CD8-positive, alpha-beta memory T cell (primary cell): ENCODE measurements around the gene SUSD2. TPM values are rescaled to one million over a fixed set of nuclear protein-coding genes. Genes with fewer than 3 reads are reported as not detected.

Source experiments
- CTCF ChIA-PET: fragments of 350-600 bp; sonication (Branson Sonifier 250); formaldehyde crosslinking; loops from one replicate; lab custom pipeline; 2021; ENCODE audit warnings: antibody characterized with exemption; lab: Charles Lee
- POLR2A ChIA-PET: fragments of 350-600 bp; sonication (Branson Sonifier 250); formaldehyde crosslinking; loops from one replicate; lab custom pipeline; 2021; ENCODE audit warnings: antibody characterized with exemption; lab: Charles Lee
- DNase-seq, 5 donors: peaks; one replicate each; pipeline versions ENCODE4 v3.0.0 to v3.0.0-alpha.2; 2020 to 2022; ENCODE audit warnings: mixed read lengths in 1 of 5
- H3K27ac ChIP-seq: one replicate; pipeline ENCODE4 v1.7.0; 2013; ENCODE audit warnings: low read depth, mild to moderate bottlenecking, low read length, moderate library complexity
- H3K27me3 ChIP-seq: 2 replicates; pipeline ENCODE4 v1.7.0; 2013; ENCODE audit warnings: low read length, mild to moderate bottlenecking; ENCODE audit not compliant: insufficient read depth, poor library complexity, severe bottlenecking
- H3K36me3 ChIP-seq: 2 replicates; pipeline ENCODE4 v1.7.0; 2013; ENCODE audit warnings: mild to moderate bottlenecking, low read length, moderate library complexity; ENCODE audit not compliant: insufficient read depth
- H3K4me1 ChIP-seq: 2 replicates; pipeline ENCODE4 v1.7.0; 2013; ENCODE audit warnings: mild to moderate bottlenecking, low read length, moderate library complexity; ENCODE audit not compliant: insufficient read depth
- H3K4me3 ChIP-seq: 2 replicates; pipeline ENCODE4 v1.7.0; 2013; ENCODE audit warnings: mild to moderate bottlenecking, low read length
- H3K9me3 ChIP-seq: 2 replicates; pipeline ENCODE4 v1.7.0; 2013; ENCODE audit warnings: mild to moderate bottlenecking, low read length
- H3K27ac Mint-ChIP-seq, 8 donors: one replicate each; pipeline ENCODE4 v1.8.0; 2020 to 2021; ENCODE audit warnings: mixed read lengths in 8 of 8, mild to moderate bottlenecking in 6 of 8, inconsistent platforms in 3 of 8, moderate library complexity in 3 of 8
- H3K27me3 Mint-ChIP-seq, 2 donors: one replicate each; pipeline ENCODE4 v1.8.0; 2020 to 2021; ENCODE audit warnings: mixed read lengths in 2 of 2, mild to moderate bottlenecking in 1 of 2, moderate library complexity in 1 of 2
- H3K36me3 Mint-ChIP-seq, 3 donors: one replicate each; pipeline ENCODE4 v1.8.0; 2020 to 2021; ENCODE audit warnings: mixed read lengths in 3 of 3, inconsistent platforms in 1 of 3, mild to moderate bottlenecking in 1 of 3
- H3K4me1 Mint-ChIP-seq, 3 donors: one replicate each; pipeline ENCODE4 v1.8.0; 2020 to 2021; ENCODE audit warnings: mixed read lengths in 3 of 3, inconsistent platforms in 1 of 3, mild to moderate bottlenecking in 1 of 3
- H3K4me3 Mint-ChIP-seq, 7 donors: one replicate each; pipeline ENCODE4 v1.8.0; 2020 to 2021; ENCODE audit warnings: mixed read lengths in 7 of 7, mild to moderate bottlenecking in 6 of 7, moderate library complexity in 4 of 7, inconsistent platforms in 2 of 7
- H3K9me3 Mint-ChIP-seq, 5 donors: one replicate each; pipeline ENCODE4 v1.8.0; 2020 to 2022; ENCODE audit warnings: mixed read lengths in 5 of 5, mild to moderate bottlenecking in 3 of 5, moderate library complexity in 2 of 5, inconsistent platforms in 1 of 5
- polyA plus RNA-seq: library from polyadenylated mRNA; unstranded; fragments of 300-500 nt; fragmentation: Illumina TruSeq; gene quantifications from one replicate; pipeline ENCODE4 v1.2.3, GENCODE V29; 2021
- total RNA-seq, 2 experiments: library from RNA; stranded (reverse); gene quantifications; one replicate each; pipeline ENCODE4 v1.2.3, GENCODE V29; 2021

SUSD2 gene
- total and polyA plus RNA-seq, 3 experiments from 2014 or later, result 0.31 to 0.48 TPM; not detected in 1

DNA sequence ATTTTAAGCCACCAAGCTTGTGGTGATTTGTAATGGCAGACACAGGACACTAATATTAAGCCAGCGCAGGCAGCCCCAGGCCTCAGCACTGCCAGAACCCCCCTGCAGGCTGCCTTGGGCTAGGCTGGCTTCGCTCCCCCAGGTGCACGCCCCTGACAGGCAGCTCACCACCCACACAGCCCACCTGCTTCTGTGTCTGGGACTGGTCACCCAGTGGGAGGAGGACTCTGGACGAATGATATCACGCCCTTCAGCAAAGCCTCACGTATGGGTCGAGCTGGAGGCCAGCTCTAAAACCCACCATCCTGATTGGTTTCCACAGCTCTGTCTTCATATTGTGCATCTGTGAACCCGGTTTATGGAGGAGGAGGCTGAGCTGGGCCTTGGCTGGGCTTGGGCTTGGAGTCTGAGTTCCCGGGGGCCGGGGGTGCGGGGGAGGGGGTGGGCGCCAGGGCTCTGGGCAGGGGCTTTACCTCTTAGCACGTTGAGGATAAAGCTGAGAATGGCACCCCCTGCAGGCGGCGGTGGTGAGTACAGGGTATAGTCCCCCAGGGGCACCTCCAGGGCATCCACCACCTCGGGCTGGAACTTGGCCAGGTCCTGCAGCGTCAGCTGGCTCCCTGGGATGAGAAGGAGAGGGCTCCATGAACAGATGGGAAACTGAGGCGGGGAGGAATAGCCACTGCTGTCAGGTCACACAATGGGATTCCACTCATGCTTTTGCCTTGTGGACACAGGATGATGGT is 49.8 kb downstream of the SUSD2 start:
- Histone ChIP-seq H3K4me3 (no peak overlapping the region), H3K4me1 (no peaks in the 10 kb centered on the region), H3K27ac (no peak overlapping the region), H3K36me3 (no peaks in the 10 kb centered on the region), H3K9me3 (no peaks in the 10 kb centered on the region), H3K27me3 (no peaks in the 10 kb centered on the region)
- ChIA-PET POLR2A (no interaction called here), CTCF (interaction anchor here (0.7 to 2.6 kb wide), 5 partner anchors 9 to 52 kb away, joined by 3 to 9 read pairs (median 3); no protein-coding TSS in a partner anchor)
- Mint-ChIP-seq H3K4me1 (peaks cover 0 to 3% (median 0%) of the 10 kb centered on the region in 3 donors), H3K27ac (no peak overlapping the region), H3K9me3 (no peaks in the 10 kb centered on the region), H3K27me3 (no peaks in the 10 kb centered on the region), H3K36me3 (no peaks in the 10 kb centered on the region), H3K4me3 (no peak overlapping the region)
- peak; percentile 34 to 70 (median 51) for DNase-seq

DNA sequence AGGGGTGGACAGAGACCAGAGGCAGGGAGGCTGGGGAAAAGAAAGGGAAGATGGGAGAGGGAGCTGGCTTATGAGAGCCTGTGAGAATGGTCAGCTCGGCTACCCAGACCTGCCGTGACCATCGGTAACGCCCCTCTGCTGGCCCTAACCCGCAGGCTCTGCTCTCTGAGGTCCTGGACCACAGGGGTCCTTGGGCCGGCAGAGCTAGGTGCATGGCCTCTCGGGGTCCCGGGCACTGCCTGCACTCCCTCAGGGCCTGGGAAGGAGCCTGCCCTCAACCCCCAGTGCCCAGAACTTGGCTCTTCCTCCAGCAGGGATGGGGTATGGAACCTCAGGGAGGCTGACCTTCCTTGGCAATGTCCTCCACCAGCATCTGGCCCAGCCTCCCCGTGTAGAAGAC is 50.4 kb downstream of the SUSD2 start:
- DNase-seq, result no peak
- H3K36me3 ChIP-seq, result no peaks in the 10 kb centered on the region
- H3K9me3 Mint-ChIP-seq, result no peaks in the 10 kb centered on the region
- peaks cover 0 to 3% (median 0%) of the 10 kb centered on the region in 3 donors for H3K4me1 Mint-ChIP-seq
- H3K27ac Mint-ChIP-seq, result no peak overlapping the region
- CTCF ChIA-PET, result interaction anchor here (0.9 to 2.6 kb wide), 5 partner anchors 8 to 98 kb away, joined by 3 to 9 read pairs (median 3); no protein-coding TSS in a partner anchor
- H3K4me3 ChIP-seq, result no peak overlapping the region
- POLR2A ChIA-PET, result no interaction called here
- no peaks in the 10 kb centered on the region for H3K9me3 ChIP-seq
- no peaks in the 10 kb centered on the region for H3K27me3 Mint-ChIP-seq
- no peaks in the 10 kb centered on the region for H3K36me3 Mint-ChIP-seq
- no peaks in the 10 kb centered on the region for H3K4me1 ChIP-seq
- H3K4me3 Mint-ChIP-seq, result no peak overlapping the region
- H3K27me3 ChIP-seq, result no peaks in the 10 kb centered on the region
- no peak overlapping the region for H3K27ac ChIP-seq

DNA sequence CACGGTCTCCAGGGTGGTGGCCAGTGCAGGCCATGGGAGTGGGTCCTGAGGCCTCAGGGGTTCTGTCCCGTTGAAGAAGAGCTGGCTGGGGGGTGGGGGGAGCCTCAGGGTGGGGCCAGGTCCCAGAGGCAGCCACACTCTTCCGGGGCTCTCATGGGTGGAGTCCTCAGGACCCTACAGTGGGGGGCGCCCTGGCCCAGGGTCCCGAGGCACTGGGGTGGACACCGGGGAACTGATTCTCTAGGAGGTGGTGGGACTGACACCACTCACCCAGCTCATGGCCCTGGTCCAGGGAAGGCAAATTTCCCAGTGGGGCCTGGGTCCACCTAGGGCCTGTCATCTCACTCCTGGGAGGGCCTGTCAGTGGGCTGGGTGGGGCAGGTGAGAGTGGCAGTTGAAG is 50.8 kb downstream of the SUSD2 start:
- Mint-ChIP-seq H3K9me3 (no peaks in the 10 kb centered on the region), H3K4me1 (peaks cover 0 to 3% (median 0%) of the 10 kb centered on the region in 3 donors), H3K36me3 (no peaks in the 10 kb centered on the region), H3K4me3 (no peak overlapping the region), H3K27me3 (no peaks in the 10 kb centered on the region), H3K27ac (no peak overlapping the region)
- ChIA-PET CTCF (interaction anchor here (1.1 to 2.6 kb wide), 2 partner anchors 10 to 98 kb away, joined by 3 to 9 read pairs; no protein-coding TSS in a partner anchor), POLR2A (no interaction called here)
- Histone ChIP-seq H3K4me3 (no peak overlapping the region), H3K27ac (no peak overlapping the region), H3K36me3 (no peaks in the 10 kb centered on the region), H3K4me1 (no peaks in the 10 kb centered on the region), H3K9me3 (no peaks in the 10 kb centered on the region), H3K27me3 (no peaks in the 10 kb centered on the region)
- DNase-seq, result no peak

DNA sequence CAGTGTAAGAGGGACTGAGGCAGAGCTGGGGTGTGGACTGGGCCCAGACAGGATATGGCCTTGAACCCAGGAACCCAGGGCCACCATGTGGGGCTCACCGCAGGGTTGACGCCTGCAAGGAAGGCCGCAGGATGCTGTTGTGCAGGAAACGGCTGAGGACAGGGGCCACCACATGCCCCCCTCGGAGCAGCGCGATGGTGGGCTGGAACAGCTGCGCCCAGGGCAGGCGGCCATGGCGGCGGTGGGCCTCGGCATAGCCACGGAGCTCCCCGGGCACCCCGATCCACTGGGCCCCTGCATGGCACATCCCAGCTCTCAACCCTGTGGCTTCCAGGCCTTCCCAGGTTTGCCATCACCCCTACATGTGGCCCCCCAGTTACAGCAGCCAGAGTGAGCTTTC is 51.4 kb downstream of the SUSD2 start:
- no peaks in the 10 kb centered on the region for H3K27me3 ChIP-seq
- no peaks in the 10 kb centered on the region for H3K4me1 ChIP-seq
- H3K27me3 Mint-ChIP-seq, result no peaks in the 10 kb centered on the region
- no peak overlapping the region for H3K4me3 ChIP-seq
- DNase-seq, result no peak
- POLR2A ChIA-PET, result no interaction called here
- CTCF ChIA-PET, result interaction anchor here (1.1 to 2.6 kb wide), 2 partner anchors 10 to 99 kb away, joined by 3 to 9 read pairs; no protein-coding TSS in a partner anchor
- H3K27ac Mint-ChIP-seq, result no peak overlapping the region
- H3K36me3 ChIP-seq, result no peaks in the 10 kb centered on the region
- H3K4me1 Mint-ChIP-seq, result peaks cover 0 to 3% (median 0%) of the 10 kb centered on the region in 3 donors
- no peaks in the 10 kb centered on the region for H3K9me3 Mint-ChIP-seq
- no peak overlapping the region for H3K27ac ChIP-seq
- no peaks in the 10 kb centered on the region for H3K36me3 Mint-ChIP-seq
- H3K9me3 ChIP-seq, result no peaks in the 10 kb centered on the region
- H3K4me3 Mint-ChIP-seq, result no peak overlapping the region

DNA sequence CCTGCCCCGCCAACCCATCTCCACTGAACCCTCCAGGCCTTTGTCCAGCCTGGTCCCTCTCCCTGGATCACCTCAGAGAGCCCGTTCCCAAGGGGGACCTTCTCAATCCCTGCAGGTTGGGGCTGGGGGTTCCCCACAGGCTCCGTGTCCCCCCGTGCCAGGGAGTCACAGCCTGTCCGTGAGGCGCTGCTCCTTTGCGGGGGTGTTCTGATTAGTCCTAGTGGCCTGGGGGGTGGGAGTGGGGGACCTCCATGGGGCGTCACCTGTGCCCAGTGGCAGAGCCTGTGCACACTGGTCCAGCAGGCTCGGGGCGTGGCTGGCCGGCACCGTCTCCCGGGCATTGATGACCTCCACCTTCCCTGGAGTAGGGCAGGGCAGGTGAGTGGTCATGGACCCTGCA is 51.9 kb downstream of the SUSD2 start:
- no peaks in the 10 kb centered on the region for H3K27me3 Mint-ChIP-seq
- no peaks in the 10 kb centered on the region for H3K9me3 Mint-ChIP-seq
- DNase-seq, result no peak
- POLR2A ChIA-PET, result no interaction called here
- Histone ChIP-seq H3K9me3 (no peaks in the 10 kb centered on the region), H3K4me3 (no peak overlapping the region), H3K4me1 (no peaks in the 10 kb centered on the region), H3K36me3 (no peaks in the 10 kb centered on the region), H3K27ac (no peak overlapping the region), H3K27me3 (no peaks in the 10 kb centered on the region)
- peaks cover 0 to 3% (median 0%) of the 10 kb centered on the region in 3 donors for H3K4me1 Mint-ChIP-seq
- no peak overlapping the region for H3K4me3 Mint-ChIP-seq
- H3K36me3 Mint-ChIP-seq, result no peaks in the 10 kb centered on the region
- H3K27ac Mint-ChIP-seq, result no peak overlapping the region
- CTCF ChIA-PET, result interaction anchor here (1.0 kb wide), 1 partner anchor 23 kb away, joined by 3 read pairs; no protein-coding TSS in a partner anchor

DNA sequence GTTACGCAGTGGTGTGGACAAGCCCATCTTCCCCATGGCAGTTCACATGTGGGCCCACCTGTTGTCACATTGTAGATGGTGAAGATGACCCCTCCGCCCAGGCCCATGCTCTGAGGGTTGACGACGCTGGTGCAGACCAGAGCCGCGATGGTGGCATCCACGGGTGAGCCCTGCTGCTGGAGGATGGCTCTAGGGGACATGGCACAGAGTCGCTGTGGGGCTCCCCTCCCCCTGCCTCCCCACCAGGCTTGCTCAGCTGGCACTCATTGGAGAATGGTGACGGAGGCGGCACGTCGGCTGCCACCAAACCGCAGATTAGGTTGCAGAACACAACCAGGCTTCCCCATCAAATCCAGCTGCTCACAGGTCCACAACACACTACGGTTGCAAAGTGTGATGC is 52.5 kb downstream of the SUSD2 start:
- no peaks in the 10 kb centered on the region for H3K27me3 ChIP-seq
- H3K27ac Mint-ChIP-seq, result peak overlapping the region in 1 of 8 donors; percentile 72
- POLR2A ChIA-PET, result no interaction called here
- H3K4me1 Mint-ChIP-seq, result peaks cover 0 to 3% (median 0%) of the 10 kb centered on the region in 3 donors
- no peak overlapping the region for H3K27ac ChIP-seq
- no peaks in the 10 kb centered on the region for H3K27me3 Mint-ChIP-seq
- H3K36me3 Mint-ChIP-seq, result no peaks in the 10 kb centered on the region
- H3K4me3 ChIP-seq, result no peak overlapping the region
- DNase-seq, result no peak
- no peaks in the 10 kb centered on the region for H3K9me3 Mint-ChIP-seq
- CTCF ChIA-PET, result interaction anchor here (1.0 to 1.3 kb wide), 2 partner anchors 24 to 99 kb away, joined by 3 read pairs; no protein-coding TSS in a partner anchor
- H3K36me3 ChIP-seq, result no peaks in the 10 kb centered on the region
- no peak overlapping the region for H3K4me3 Mint-ChIP-seq
- no peaks in the 10 kb centered on the region for H3K9me3 ChIP-seq
- H3K4me1 ChIP-seq, result no peaks in the 10 kb centered on the region

DNA sequence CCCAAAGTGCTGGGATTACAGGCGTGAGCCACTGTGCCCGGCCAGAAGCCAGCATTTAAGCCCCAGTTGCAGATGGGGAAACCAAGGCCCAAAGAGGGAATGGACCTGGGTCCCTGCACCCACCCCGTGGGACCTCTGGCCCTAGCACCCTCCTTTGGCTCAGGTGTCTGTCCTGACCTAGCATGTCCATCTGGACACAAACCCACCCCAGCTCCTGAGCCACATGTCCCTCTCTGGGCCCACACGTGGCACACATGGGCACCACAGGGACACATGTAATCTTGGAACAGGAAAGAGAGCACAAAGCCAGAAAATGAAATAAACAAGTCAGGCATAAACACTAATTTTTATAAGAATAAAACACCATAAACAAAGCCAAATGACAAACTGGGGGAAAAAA is 54.0 kb downstream of the SUSD2 start:
- Histone ChIP-seq H3K27ac (no peak overlapping the region), H3K27me3 (no peaks in the 10 kb centered on the region), H3K4me1 (no peaks in the 10 kb centered on the region), H3K36me3 (no peaks in the 10 kb centered on the region), H3K4me3 (no peak overlapping the region), H3K9me3 (no peaks in the 10 kb centered on the region)
- CTCF ChIA-PET, result no interaction called here
- no peaks in the 10 kb centered on the region for H3K36me3 Mint-ChIP-seq
- POLR2A ChIA-PET, result no interaction called here
- H3K9me3 Mint-ChIP-seq, result no peaks in the 10 kb centered on the region
- no peak overlapping the region for H3K4me3 Mint-ChIP-seq
- no peak for DNase-seq
- no peaks in the 10 kb centered on the region for H3K27me3 Mint-ChIP-seq
- no peak overlapping the region for H3K27ac Mint-ChIP-seq
- H3K4me1 Mint-ChIP-seq, result peaks cover 0 to 3% (median 3%) of the 10 kb centered on the region in 3 donors

DNA sequence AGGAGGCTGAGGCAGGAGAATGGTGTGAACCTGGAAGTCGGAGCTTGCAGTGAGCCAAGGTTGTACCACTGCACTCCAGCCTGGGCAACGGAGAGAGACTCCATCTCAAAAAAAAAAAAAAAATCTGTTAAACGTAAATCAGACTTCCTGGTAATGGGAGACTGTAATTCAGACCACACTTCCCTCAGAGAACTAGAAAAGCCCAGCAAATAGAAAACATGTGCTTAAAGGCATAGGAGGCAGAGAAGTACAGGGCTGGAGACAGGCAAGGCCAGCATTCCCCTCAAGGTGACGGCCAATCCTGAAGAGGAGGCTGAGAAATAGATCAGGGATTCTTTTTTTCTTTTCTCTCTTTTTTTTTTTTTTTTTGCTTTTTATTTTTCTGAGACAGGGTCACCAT is 55.4 kb downstream of the SUSD2 start:
- H3K27ac Mint-ChIP-seq, result peak overlapping the region in 1 of 8 donors; percentile 55
- no peaks in the 10 kb centered on the region for H3K27me3 Mint-ChIP-seq
- Histone ChIP-seq H3K4me1 (no peaks in the 10 kb centered on the region), H3K27me3 (no peaks in the 10 kb centered on the region), H3K4me3 (no peak overlapping the region), H3K27ac (no peak overlapping the region), H3K9me3 (no peaks in the 10 kb centered on the region), H3K36me3 (no peaks in the 10 kb centered on the region)
- H3K36me3 Mint-ChIP-seq, result no peaks in the 10 kb centered on the region
- DNase-seq, result no peak
- POLR2A ChIA-PET, result no interaction called here
- no peaks in the 10 kb centered on the region for H3K9me3 Mint-ChIP-seq
- H3K4me1 Mint-ChIP-seq, result peaks cover 5 to 13% (median 6%) of the 10 kb centered on the region in 3 donors
- CTCF ChIA-PET, result no interaction called here
- H3K4me3 Mint-ChIP-seq, result no peak overlapping the region
